ENCODE measurements around the gene TULP3. TPM values are rescaled to one million over a fixed set of nuclear protein-coding genes. Genes with fewer than 3 reads are reported as not detected.

Gene TULP3
- total RNA-seq, 1 donor from 2014 or later, result 31.2 TPM

DNA sequence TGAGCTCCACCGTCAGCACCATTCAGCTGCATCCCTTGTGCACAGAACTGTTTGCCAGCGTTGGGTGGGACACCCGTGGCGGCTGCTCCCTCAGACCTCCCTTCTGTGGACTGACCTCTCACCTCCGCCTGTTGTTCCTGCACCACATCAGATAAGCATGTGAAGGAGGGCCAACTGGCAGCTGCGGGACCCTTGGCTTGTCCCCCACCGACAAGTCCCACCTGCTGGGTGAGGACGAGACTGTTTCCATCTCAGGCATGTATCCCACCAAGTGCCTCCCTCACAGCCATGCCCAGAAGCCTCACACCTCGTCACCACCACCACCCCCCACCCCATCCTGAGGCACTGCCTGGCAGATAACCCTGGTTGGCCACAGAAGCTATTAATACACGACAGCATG, 49.9 kb downstream of the TULP3 start:
- peaks cover 14% of the 10 kb centered on the region for H3K36me3 Mint-ChIP-seq (ENCODE audit: unreplicated experiment)
- H3K4me3 Mint-ChIP-seq (ENCODE audit: unreplicated experiment), result no peak overlapping the region
- no peaks in the 10 kb centered on the region for H3K9me3 Mint-ChIP-seq (ENCODE audit: unreplicated experiment)
- no peak overlapping the region for H3K27ac Mint-ChIP-seq (ENCODE audit: unreplicated experiment)
- no peaks in the 10 kb centered on the region for H3K27me3 Mint-ChIP-seq (ENCODE audit: unreplicated experiment)
- DNase-seq (ENCODE audit: extremely low spot score, unreplicated experiment), result no peak
- TF ChIP-seq, protein P1, sequence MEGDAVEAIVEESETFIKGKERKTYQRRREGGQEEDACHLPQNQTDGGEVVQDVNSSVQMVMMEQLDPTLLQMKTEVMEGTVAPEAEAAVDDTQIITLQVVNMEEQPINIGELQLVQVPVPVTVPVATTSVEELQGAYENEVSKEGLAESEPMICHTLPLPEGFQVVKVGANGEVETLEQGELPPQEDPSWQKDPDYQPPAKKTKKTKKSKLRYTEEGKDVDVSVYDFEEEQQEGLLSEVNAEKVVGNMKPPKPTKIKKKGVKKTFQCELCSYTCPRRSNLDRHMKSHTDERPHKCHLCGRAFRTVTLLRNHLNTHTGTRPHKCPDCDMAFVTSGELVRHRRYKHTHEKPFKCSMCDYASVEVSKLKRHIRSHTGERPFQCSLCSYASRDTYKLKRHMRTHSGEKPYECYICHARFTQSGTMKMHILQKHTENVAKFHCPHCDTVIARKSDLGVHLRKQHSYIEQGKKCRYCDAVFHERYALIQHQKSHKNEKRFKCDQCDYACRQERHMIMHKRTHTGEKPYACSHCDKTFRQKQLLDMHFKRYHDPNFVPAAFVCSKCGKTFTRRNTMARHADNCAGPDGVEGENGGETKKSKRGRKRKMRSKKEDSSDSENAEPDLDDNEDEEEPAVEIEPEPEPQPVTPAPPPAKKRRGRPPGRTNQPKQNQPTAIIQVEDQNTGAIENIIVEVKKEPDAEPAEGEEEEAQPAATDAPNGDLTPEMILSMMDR (IDR thresholded peaks at IDR 0.05), result no peak
- H3K4me1 Mint-ChIP-seq (ENCODE audit: unreplicated experiment), result no peaks in the 10 kb centered on the region

DNA sequence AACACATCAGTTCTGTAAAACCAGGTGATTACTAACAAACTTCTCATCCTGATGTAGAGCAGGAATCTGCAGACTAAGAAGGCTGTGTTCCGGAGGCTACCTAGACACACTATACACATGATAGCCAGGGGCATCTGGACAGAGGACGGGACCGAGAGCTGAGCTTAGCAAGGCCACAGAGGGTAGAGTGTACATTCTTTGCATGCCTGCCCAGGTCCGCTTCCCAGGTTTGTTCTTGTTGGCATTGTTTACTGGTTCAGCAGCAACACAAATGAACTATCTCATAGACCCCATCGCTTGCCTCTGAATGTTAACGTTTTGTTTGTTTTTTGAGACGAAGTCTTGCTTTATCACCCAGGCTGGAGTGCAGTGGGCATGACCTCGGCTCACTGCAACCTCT, 50.8 kb downstream of the TULP3 start:
- Mint-ChIP-seq H3K4me3 (ENCODE audit: unreplicated experiment) (no peak overlapping the region), H3K4me1 (ENCODE audit: unreplicated experiment) (no peaks in the 10 kb centered on the region), H3K9me3 (ENCODE audit: unreplicated experiment) (no peaks in the 10 kb centered on the region), H3K36me3 (ENCODE audit: unreplicated experiment) (peaks cover 14% of the 10 kb centered on the region), H3K27ac (ENCODE audit: unreplicated experiment) (no peak overlapping the region), H3K27me3 (ENCODE audit: unreplicated experiment) (no peaks in the 10 kb centered on the region)
- TF ChIP-seq, protein P1 (IDR thresholded peaks at IDR 0.05), result no peak
- no peak for DNase-seq (ENCODE audit: extremely low spot score, unreplicated experiment)

DNA sequence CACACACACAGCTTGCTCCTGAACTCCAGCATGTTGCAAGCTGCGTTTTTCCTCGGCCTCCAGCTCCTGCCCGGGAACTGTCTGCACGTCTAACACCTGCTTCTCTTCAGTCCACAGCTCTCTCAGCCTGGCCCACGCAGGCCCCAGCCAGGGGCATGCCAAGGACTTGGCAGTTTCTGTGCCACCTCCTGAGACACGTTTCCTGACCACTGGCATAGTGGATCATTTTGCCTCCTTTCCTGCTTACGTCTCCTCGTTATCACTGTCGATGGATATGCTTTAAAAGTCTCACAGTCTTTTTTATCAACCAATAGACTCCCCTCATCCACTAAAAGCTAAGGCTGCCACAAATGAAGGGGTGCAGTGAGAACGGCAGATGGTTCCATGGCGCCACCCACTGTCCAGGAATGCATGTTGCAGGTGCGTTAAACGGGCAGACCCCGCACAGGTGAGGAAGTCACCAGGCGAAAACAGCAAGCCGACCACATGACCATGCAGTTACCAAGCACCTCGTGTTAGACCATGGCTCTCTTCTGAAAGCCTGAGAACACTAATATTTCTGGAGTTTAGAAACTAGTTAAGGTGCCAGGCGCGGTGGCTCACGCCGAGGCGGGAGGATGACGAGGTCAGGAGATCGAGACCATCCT, 53.8 kb downstream of the TULP3 start:
- Mint-ChIP-seq H3K4me1 (ENCODE audit: unreplicated experiment) (no peaks in the 10 kb centered on the region), H3K27ac (ENCODE audit: unreplicated experiment) (no peak overlapping the region), H3K9me3 (ENCODE audit: unreplicated experiment) (no peaks in the 10 kb centered on the region), H3K36me3 (ENCODE audit: unreplicated experiment) (peaks cover 5% of the 10 kb centered on the region), H3K27me3 (ENCODE audit: unreplicated experiment) (no peaks in the 10 kb centered on the region), H3K4me3 (ENCODE audit: unreplicated experiment) (no peak overlapping the region)
- TF ChIP-seq, protein P1 (IDR thresholded peaks at IDR 0.05), result peak; percentile 65
- DNase-seq (ENCODE audit: extremely low spot score, unreplicated experiment), result no peak

DNA sequence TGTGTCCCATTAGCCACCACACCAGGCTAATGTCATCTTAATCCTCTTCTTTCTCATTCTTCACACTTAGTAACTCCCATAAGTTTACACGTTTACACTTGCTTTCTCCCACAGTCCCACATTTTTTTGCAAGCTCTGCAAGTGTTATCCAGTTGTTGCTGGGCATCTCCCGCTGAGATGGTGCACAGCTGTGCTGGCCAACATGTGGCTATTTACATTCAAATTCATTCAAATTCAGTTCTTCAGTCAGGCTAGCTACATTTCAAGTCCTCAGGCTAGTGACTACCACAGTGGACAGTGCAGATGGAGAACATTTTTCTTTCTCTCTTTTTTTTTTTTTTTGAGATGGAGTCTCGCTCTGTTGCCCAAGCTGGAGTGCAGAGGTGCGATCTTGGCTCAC, 58.7 kb downstream of the TULP3 start:
- Mint-ChIP-seq H3K4me3 (ENCODE audit: unreplicated experiment) (no peak overlapping the region), H3K27me3 (ENCODE audit: unreplicated experiment) (no peaks in the 10 kb centered on the region), H3K4me1 (ENCODE audit: unreplicated experiment) (no peaks in the 10 kb centered on the region), H3K9me3 (ENCODE audit: unreplicated experiment) (no peaks in the 10 kb centered on the region), H3K36me3 (ENCODE audit: unreplicated experiment) (no peaks in the 10 kb centered on the region), H3K27ac (ENCODE audit: unreplicated experiment) (no peak overlapping the region)
- no peak for DNase-seq (ENCODE audit: extremely low spot score, unreplicated experiment)
- TF ChIP-seq, protein P1 (IDR thresholded peaks at IDR 0.05), result no peak

DNA sequence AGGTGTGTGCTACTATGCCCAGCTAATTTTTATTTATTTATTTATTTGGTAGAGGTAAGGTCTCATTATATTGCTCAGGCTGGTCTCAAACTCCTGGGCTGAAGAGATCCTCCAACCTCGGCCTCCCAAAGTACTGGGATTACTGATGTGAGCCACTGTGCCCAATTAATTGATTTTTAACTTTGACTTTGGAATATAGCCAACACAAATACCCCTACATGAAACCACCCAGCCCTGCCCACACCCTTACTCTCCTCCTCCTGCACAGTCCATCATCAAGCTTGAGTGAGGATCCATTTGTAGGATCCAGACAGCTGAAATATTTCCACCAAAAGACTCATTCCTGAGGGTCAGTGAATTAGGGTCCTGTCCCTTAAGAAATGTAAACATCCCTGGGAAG, 65.2 kb downstream of the TULP3 start:
- DNase-seq (ENCODE audit: extremely low spot score, unreplicated experiment), result no peak
- H3K9me3 Mint-ChIP-seq (ENCODE audit: unreplicated experiment), result no peaks in the 10 kb centered on the region
- H3K27me3 Mint-ChIP-seq (ENCODE audit: unreplicated experiment), result no peaks in the 10 kb centered on the region
- no peak overlapping the region for H3K27ac Mint-ChIP-seq (ENCODE audit: unreplicated experiment)
- TF ChIP-seq, protein P1 (IDR thresholded peaks at IDR 0.05), result no peak
- no peaks in the 10 kb centered on the region for H3K36me3 Mint-ChIP-seq (ENCODE audit: unreplicated experiment)
- peaks cover 21% of the 10 kb centered on the region for H3K4me1 Mint-ChIP-seq (ENCODE audit: unreplicated experiment)
- no peak overlapping the region for H3K4me3 Mint-ChIP-seq (ENCODE audit: unreplicated experiment)
